Measurements from ENCODE around the gene CFAP97D1. TPM values are rescaled to one million over a fixed set of nuclear protein-coding genes. Genes with fewer than 3 reads are reported as not detected.

CFAP97D1 gene
- total RNA-seq, 6 experiments from 2014 or later: not detected

- no peaks in the 10 kb centered on the region for H3K27me3 ChIP-seq
- peaks cover 0 to 3% (median 0%) of the 10 kb centered on the region in 4 donors for H3K4me1 ChIP-seq
- WGBS (ENCODE audit: insufficient coverage, low coverage, low lambda C conversion rate, missing lambda C conversion rate): 31% methylated on average over 9 of the region's 51 CpGs
- H3K27ac ChIP-seq: no peak overlapping the region
- peak overlapping the region; percentile 59 to 61 (median 59) for H3K4me3 ChIP-seq
- peak; percentile 57 to 62 (median 59) for DNase-seq
- TF ChIP-seq POLR2A (IDR thresholded peaks at IDR 0.05) (no peak), CTCF (IDR thresholded peaks at IDR 0.05) (no peak)
- H3K36me3 ChIP-seq: no peaks in the 10 kb centered on the region
- ATAC-seq: peak; percentile 51 to 68 (median 60)
- H3K9me3 ChIP-seq: no peaks in the 10 kb centered on the region
- intact Hi-C loops (cut with DNase I): no loop called here
Observed at GRCh38 chr17:43832168-43832975, 52.1 kb downstream of the CFAP97D1 start.

- H3K27ac ChIP-seq: no peak within 1 kb of the TSS
- H3K27me3 ChIP-seq: no peaks in the 10 kb centered on the region
- ATAC-seq (peak; percentile 91 to 95 (median 93)), DNase-seq (peak; percentile 65 to 69 (median 68))
- peaks cover 0 to 3% (median 0%) of the 10 kb centered on the region in 4 donors for H3K4me1 ChIP-seq
- WGBS (ENCODE audit: insufficient coverage, low coverage, low lambda C conversion rate, missing lambda C conversion rate): 13% methylated on average over 18 of the region's 87 CpGs
- H3K9me3 ChIP-seq: no peaks in the 10 kb centered on the region
- intact Hi-C loops (cut with DNase I): no loop called here
- no peaks in the 10 kb centered on the region for H3K36me3 ChIP-seq
- H3K4me3 ChIP-seq: peak within 1 kb of the TSS; percentile 59 to 61 (median 59)
- TF ChIP-seq POLR2A (IDR thresholded peaks at IDR 0.05) (peak; percentile 35), CTCF (IDR thresholded peaks at IDR 0.05) (no peak)
Observed at GRCh38 chr17:43832976-43833829, 53.0 kb downstream of the CFAP97D1 start, which contains the start of gene MPP3. TSS of gene MPP3 (minus strand) at chr17:43833146. CDS start at chr17:43831906, 1,240 bp downstream.

- no peak for ATAC-seq
Observed at GRCh38 chr17:43834106-43834505, 53.9 kb downstream of the CFAP97D1 start.

More at GRCh38 chr17:43834106-43834505, 53.9 kb downstream of the CFAP97D1 start:
- H3K4me3 ChIP-seq: no peak overlapping the region
- TF ChIP-seq CTCF (IDR thresholded peaks at IDR 0.05): no peak
- no peak for TF ChIP-seq POLR2A (IDR thresholded peaks at IDR 0.05)
- intact Hi-C loops (cut with DNase I): no loop called here
- no peaks in the 10 kb centered on the region for H3K27me3 ChIP-seq
- peaks cover 0 to 3% (median 0%) of the 10 kb centered on the region in 4 donors for H3K4me1 ChIP-seq
- no peaks in the 10 kb centered on the region for H3K9me3 ChIP-seq
- no peaks in the 10 kb centered on the region for H3K36me3 ChIP-seq
- no peak overlapping the region for H3K27ac ChIP-seq
- 7% methylated on average over 2 of the region's 2 CpGs for WGBS (ENCODE audit: insufficient coverage, low coverage, low lambda C conversion rate, missing lambda C conversion rate)
- DNase-seq: no peak

Other genes with a start within 250 kb of the CFAP97D1 start
- 1 to 10 TPM in 1 of 6 experiments, under 1 TPM in 4, not detected in 1; 0.42 to 1.4 (median 0.80) TPM for gene ETV4, start 234.1 kb upstream of the CFAP97D1 start, total RNA-seq
- under 1 TPM in 1 of 6 experiments, not detected in 5; 0.11 TPM for gene MEOX1, start 118.5 kb upstream of the CFAP97D1 start, total RNA-seq
- gene SOST, start 21.6 kb upstream of the CFAP97D1 start, total RNA-seq: not detected
- 10 to 100 TPM; 75.1 to 97.2 (median 87.7) TPM for gene DUSP3, start 1.5 kb upstream of the CFAP97D1 start, total RNA-seq
- gene MPP3, start 52.7 kb downstream of the CFAP97D1 start, total RNA-seq: 1 to 10 TPM; 1.3 to 2.5 (median 1.8) TPM
- under 1 TPM in 5 of 6 experiments, not detected in 1; 0.12 to 0.73 (median 0.55) TPM for gene CD300LG, start 66.7 kb downstream of the CFAP97D1 start, total RNA-seq
- gene MPP2, start 127.1 kb downstream of the CFAP97D1 start, total RNA-seq: 1 to 10 TPM in 1 of 6 experiments, under 1 TPM in 2, not detected in 3; 0.13 to 1.2 (median 0.18) TPM
- not detected for gene PPY, start 162.0 kb downstream of the CFAP97D1 start, total RNA-seq
- not detected for gene PYY, start 173.5 kb downstream of the CFAP97D1 start, total RNA-seq
- 10 to 100 TPM; 12.1 to 56.2 (median 45.6) TPM for gene NAGS, start 224.2 kb downstream of the CFAP97D1 start, total RNA-seq
- gene TMEM101, start 234.5 kb downstream of the CFAP97D1 start, total RNA-seq: 10 to 100 TPM in 4 of 6 experiments, 1 to 10 TPM in 2; 6.7 to 23.6 (median 10.9) TPM